ENCODE data around the gene CCDC201. TPM values are rescaled to one million over a fixed set of nuclear protein-coding genes. Genes with fewer than 3 reads are reported as not detected.
"Not testable (repeated sequence)": the region's sequence is repeated elsewhere in the genome, so short reads cannot be mapped to it uniquely, and the experiment has no call there.

Gene CCDC201
- total RNA-seq, 1 experiment from 2014 or later: not detected

DNA sequence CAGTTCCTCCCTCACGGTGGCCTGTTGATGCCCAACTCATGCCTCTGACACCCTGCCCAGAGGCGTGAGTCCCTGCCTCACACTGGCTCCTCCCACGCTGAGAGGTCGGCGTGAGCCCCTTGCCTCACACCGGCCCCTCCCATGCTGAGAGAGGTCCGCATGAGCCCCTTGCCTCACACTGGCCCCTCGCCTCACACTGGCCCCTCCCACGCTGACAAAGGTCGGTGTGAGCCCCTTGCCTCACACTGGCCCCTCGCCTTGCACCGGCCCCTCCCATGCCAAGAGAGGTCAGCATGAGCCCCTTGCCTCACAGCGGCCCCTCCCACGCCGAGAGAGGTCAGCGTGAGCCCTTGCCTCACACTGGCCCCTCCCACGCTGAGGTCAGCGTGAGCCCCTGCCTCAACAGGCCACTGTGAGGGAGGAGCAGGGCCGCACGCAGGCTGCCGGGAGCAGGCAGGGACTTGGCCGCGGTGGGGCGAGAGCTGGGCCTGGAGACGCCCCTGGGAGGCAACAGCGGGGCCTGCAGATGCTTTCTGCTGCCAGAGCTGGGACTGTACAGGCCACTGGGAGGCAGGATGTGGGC lies 61.1 kb downstream of the CCDC201 start:
- not testable (repeated sequence) for H3K27ac ChIP-seq (ENCODE audit: low read length); H3K27me3 ChIP-seq (ENCODE audit: low read length); H3K4me3 ChIP-seq (ENCODE audit: low read length); DNase-seq; H3K79me2 ChIP-seq (ENCODE audit: low read length); H3K9me3 ChIP-seq (ENCODE audit: low read length); H3K36me3 ChIP-seq (ENCODE audit: insufficient read depth, low read length); H3K4me2 ChIP-seq (ENCODE audit: low read depth, low read length, poor library complexity, severe bottlenecking); H2AFZ ChIP-seq (ENCODE audit: low read length); H3K9me2 ChIP-seq (replicated peaks; ENCODE audit: insufficient read depth, low read length); H4K20me1 ChIP-seq (ENCODE audit: insufficient read depth, low read depth, low read length); H3K9ac ChIP-seq (ENCODE audit: low read length); H3K4me1 ChIP-seq (ENCODE audit: low read length)

DNA sequence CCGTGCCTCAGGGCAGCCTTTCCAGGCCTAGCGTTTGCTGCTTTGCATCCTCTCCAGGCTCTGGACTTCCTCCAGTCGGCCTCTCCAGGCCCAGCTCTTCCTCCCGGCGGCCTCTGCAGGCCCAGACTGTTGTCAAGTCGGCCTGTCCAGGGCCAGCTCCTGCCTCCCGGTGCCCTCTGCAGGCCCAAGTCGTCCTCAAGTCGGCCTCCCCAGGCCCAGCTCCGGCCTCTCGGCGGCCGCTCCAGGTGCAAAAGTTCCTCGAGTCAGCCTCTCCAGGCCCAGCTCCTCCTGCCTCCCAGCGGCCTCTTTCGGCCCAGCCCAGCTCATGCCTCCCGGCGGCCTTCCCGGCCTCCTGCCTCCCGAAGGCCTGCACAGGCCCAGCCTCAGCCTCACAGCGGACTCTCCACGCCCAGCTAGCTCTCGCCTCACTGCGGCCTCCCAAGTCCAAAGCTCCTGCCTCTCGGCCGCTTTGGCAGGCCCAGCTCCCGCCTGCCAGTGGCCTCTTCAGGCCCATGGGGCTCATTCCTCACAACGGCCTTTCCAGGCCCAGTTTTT lies 62.4 kb downstream of the CCDC201 start:
- not testable (repeated sequence) for H2AFZ ChIP-seq (ENCODE audit: low read length); H3K4me2 ChIP-seq (ENCODE audit: low read depth, low read length, poor library complexity, severe bottlenecking); H3K9ac ChIP-seq (ENCODE audit: low read length); H3K27me3 ChIP-seq (ENCODE audit: low read length); H3K4me3 ChIP-seq (ENCODE audit: low read length); H3K27ac ChIP-seq (ENCODE audit: low read length); H3K4me1 ChIP-seq (ENCODE audit: low read length); DNase-seq; H3K36me3 ChIP-seq (ENCODE audit: insufficient read depth, low read length); H3K9me2 ChIP-seq (replicated peaks; ENCODE audit: insufficient read depth, low read length); H3K9me3 ChIP-seq (ENCODE audit: low read length); H3K79me2 ChIP-seq (ENCODE audit: low read length); H4K20me1 ChIP-seq (ENCODE audit: insufficient read depth, low read depth, low read length)

Small RNA genes lying within 50 kb of the gene (small RNA-seq; reads per million reads assigned to genes)
- not detected for gene RNU6-326P

Other genes starting within 250 kb of the CCDC201 start
- not detected in 2 replicates for gene IGFBP1, start 15.4 kb upstream of the CCDC201 start, total RNA-seq (2014; rRNA removed; shearing (Covaris generic); ENCODE audit: low replicate concordance)
- gene IGFBP3, start 48.2 kb upstream of the CCDC201 start, total RNA-seq (2014; rRNA removed; shearing (Covaris generic); ENCODE audit: low replicate concordance): not detected in 2 replicates